HEK293 (cell line): ENCODE measurements around the gene DCAF4.
"Not testable (repeated sequence)": the region's sequence is repeated elsewhere in the genome, so short reads cannot be mapped to it uniquely, and the experiment has no call there.

Source experiments
- CTCF ChIA-PET: fragments of 350-600 bp; formaldehyde crosslinking; extraction: SDS; loops from one replicate; lab custom pipeline; 2021; ENCODE audit warnings: antibody characterized with exemption; lab: Yijun Ruan, JAX
- POLR2A ChIA-PET: fragments of 300-600 bp; formaldehyde crosslinking; extraction: SDS; loops from one replicate; lab custom pipeline; 2020; ENCODE audit warnings: antibody characterized with exemption, inconsistent platforms; lab: Yijun Ruan, JAX
- H3K27ac ChIP-seq: fragments of 200-500 bp; sonication (Bioruptor generic); 2 replicates; pipeline ENCODE4 v1.5.1; 2014; ENCODE audit warnings: low read depth, low read length, control low read depth, inconsistent platforms; ENCODE audit errors: extremely low read depth
- H3K36me3 ChIP-seq, 2 experiments: fragments of 200-500 bp in 1 of 2; sonication (Bioruptor generic) in 1 of 2; 1 replicate in 1 of 2; 2 replicates in 1 of 2; pipeline ENCODE4 v1.5.1; 2014 to 2017; ENCODE audit warnings: inconsistent platforms in 2 of 2, low read length in 2 of 2; ENCODE audit not compliant: control insufficient read depth in 2 of 2, insufficient read depth in 1 of 2
- H3K4me1 ChIP-seq: fragments of 200-500 bp; sonication (Bioruptor generic); 2 replicates; pipeline ENCODE4 v1.5.1; 2014; ENCODE audit warnings: mild to moderate bottlenecking, low read length, inconsistent platforms; ENCODE audit not compliant: control insufficient read depth, insufficient read depth
- H3K4me3 ChIP-seq: 2 replicates; pipeline ENCODE4 v1.5.1; 2011; ENCODE audit warnings: low read depth, mild to moderate bottlenecking, control low read depth, low read length, moderate library complexity
- H3K9me3 ChIP-seq: fragments of 200-500 bp; sonication (Bioruptor generic); 2 replicates; pipeline ENCODE4 v1.5.1; 2014; ENCODE audit warnings: low read depth, low read length, inconsistent platforms; ENCODE audit not compliant: control insufficient read depth, insufficient read depth
- BCL11A ChIP-seq: fragments of 450-650 bp; formaldehyde crosslinking; IDR thresholded peaks from 2 replicates; pipeline ENCODE4 v1.5.1; 2016; ENCODE audit warnings: low read depth, missing biosample characterization, missing genetic modification characterization
- FEZF1 ChIP-seq: fragments of 450-650 bp; formaldehyde crosslinking; IDR thresholded peaks from 2 replicates; pipeline ENCODE4 v1.5.1; 2016; ENCODE audit warnings: missing biosample characterization, missing genetic modification characterization
- GLIS2 ChIP-seq: fragments of 450-650 bp; formaldehyde crosslinking; IDR thresholded peaks from 2 replicates; pipeline ENCODE4 v1.5.1; 2016; ENCODE audit warnings: missing biosample characterization, missing genetic modification characterization
- MYNN ChIP-seq: fragments of 450-650 bp; formaldehyde crosslinking; IDR thresholded peaks from 2 replicates; pipeline ENCODE4 v1.5.1; 2016; ENCODE audit warnings: missing biosample characterization, missing genetic modification characterization, borderline replicate concordance
- YY2 ChIP-seq: fragments of 450-650 bp; formaldehyde crosslinking; IDR thresholded peaks from 2 replicates; pipeline ENCODE4 v1.5.1; 2016; ENCODE audit warnings: missing biosample characterization, missing genetic modification characterization
- ZBTB17 ChIP-seq: fragments of 450-650 bp; formaldehyde crosslinking; IDR thresholded peaks from 2 replicates; pipeline ENCODE4 v1.5.1; 2016; ENCODE audit warnings: missing biosample characterization, missing genetic modification characterization
- ZBTB48 ChIP-seq: fragments of 450-650 bp; formaldehyde crosslinking; IDR thresholded peaks from 2 replicates; pipeline ENCODE4 v1.5.1; 2016; ENCODE audit warnings: missing biosample characterization, missing genetic modification characterization
- ZBTB8A ChIP-seq: fragments of 450-650 bp; formaldehyde crosslinking; IDR thresholded peaks from 2 replicates; pipeline ENCODE4 v1.5.1; 2016; ENCODE audit warnings: missing biosample characterization, missing genetic modification characterization
- ZFP69B ChIP-seq: fragments of 450-650 bp; formaldehyde crosslinking; IDR thresholded peaks from 2 replicates; pipeline ENCODE4 v1.5.1; 2016; ENCODE audit warnings: missing biosample characterization, missing genetic modification characterization
- ZIC2 ChIP-seq: fragments of 450-650 bp; formaldehyde crosslinking; IDR thresholded peaks from 2 replicates; pipeline ENCODE4 v1.5.1; 2016; ENCODE audit warnings: missing biosample characterization, missing genetic modification characterization
- ZNF112 ChIP-seq: fragments of 450-650 bp; formaldehyde crosslinking; IDR thresholded peaks from 2 replicates; pipeline ENCODE4 v1.5.0; 2017; ENCODE audit warnings: missing biosample characterization, missing genetic modification characterization
- ZNF157 ChIP-seq: fragments of 450-650 bp; formaldehyde crosslinking; IDR thresholded peaks from 2 replicates; pipeline ENCODE4 v1.5.1; 2016; ENCODE audit warnings: missing biosample characterization, missing genetic modification characterization
- ZNF18 ChIP-seq: fragments of 450-650 bp; formaldehyde crosslinking; IDR thresholded peaks from 2 replicates; pipeline ENCODE4 v1.5.1; 2016; ENCODE audit warnings: missing biosample characterization, missing genetic modification characterization
- ZNF2 ChIP-seq: fragments of 450-650 bp; formaldehyde crosslinking; IDR thresholded peaks from 2 replicates; pipeline ENCODE4 v1.5.1; 2016; ENCODE audit warnings: missing biosample characterization, missing genetic modification characterization
- ZNF223 ChIP-seq: fragments of 450-650 bp; formaldehyde crosslinking; IDR thresholded peaks from 2 replicates; pipeline ENCODE4 v1.5.1; 2016; ENCODE audit warnings: missing biosample characterization, missing genetic modification characterization
- ZNF24 ChIP-seq: fragments of 450-650 bp; formaldehyde crosslinking; IDR thresholded peaks from 2 replicates; pipeline ENCODE4 v1.5.1; 2016; ENCODE audit warnings: missing biosample characterization, missing genetic modification characterization
- ZNF248 ChIP-seq: fragments of 450-650 bp; formaldehyde crosslinking; IDR thresholded peaks from 2 replicates; pipeline ENCODE4 v1.5.1; 2017; ENCODE audit warnings: missing biosample characterization, missing genetic modification characterization
- ZNF311 ChIP-seq: fragments of 450-650 bp; formaldehyde crosslinking; IDR thresholded peaks from 2 replicates; pipeline ENCODE4 v1.5.1; 2017; ENCODE audit warnings: missing biosample characterization, missing genetic modification characterization, borderline replicate concordance
- ZNF335 ChIP-seq: fragments of 450-650 bp; formaldehyde crosslinking; conservative IDR thresholded peaks from 2 replicates; pipeline ENCODE4 v1.5.1; 2016; ENCODE audit warnings: missing biosample characterization, missing genetic modification characterization
- ZNF394 ChIP-seq: fragments of 450-650 bp; formaldehyde crosslinking; IDR thresholded peaks from 2 replicates; pipeline ENCODE4 v1.5.1; 2016; ENCODE audit warnings: missing biosample characterization, missing genetic modification characterization, mild to moderate bottlenecking, moderate library complexity, borderline replicate concordance
- ZNF548 ChIP-seq: fragments of 450-650 bp; formaldehyde crosslinking; IDR thresholded peaks from 2 replicates; pipeline ENCODE4 v1.5.1; 2016; ENCODE audit warnings: missing biosample characterization, missing genetic modification characterization
- ZNF776 ChIP-seq: fragments of 450-650 bp; formaldehyde crosslinking; IDR thresholded peaks from 2 replicates; pipeline ENCODE4 v1.5.0; 2017; ENCODE audit warnings: missing biosample characterization, missing genetic modification characterization, borderline replicate concordance
- ZNF777 ChIP-seq: fragments of 450-650 bp; formaldehyde crosslinking; IDR thresholded peaks from 2 replicates; pipeline ENCODE4 v1.5.1; 2017; ENCODE audit warnings: missing biosample characterization, missing genetic modification characterization, borderline replicate concordance
- ZNF785 ChIP-seq: fragments of 450-650 bp; formaldehyde crosslinking; IDR thresholded peaks from 2 replicates; pipeline ENCODE4 v1.5.1; 2016; ENCODE audit warnings: missing biosample characterization, missing genetic modification characterization
- ZNF792 ChIP-seq: fragments of 450-650 bp; formaldehyde crosslinking; IDR thresholded peaks from 2 replicates; pipeline ENCODE4 v1.5.1; 2016; ENCODE audit warnings: missing biosample characterization, missing genetic modification characterization
- ZSCAN18 ChIP-seq: fragments of 450-650 bp; formaldehyde crosslinking; IDR thresholded peaks from 2 replicates; pipeline ENCODE4 v1.5.1; 2016; ENCODE audit warnings: missing biosample characterization, missing genetic modification characterization
- ZXDB ChIP-seq: fragments of 450-650 bp; formaldehyde crosslinking; IDR thresholded peaks from 2 replicates; pipeline ENCODE4 v1.5.1; 2016; ENCODE audit warnings: missing biosample characterization, missing genetic modification characterization
- TF ChIP-seq, protein P1 (sequence below): fragments of 450-650 bp; formaldehyde crosslinking; IDR thresholded peaks from 2 replicates; pipeline ENCODE4 v1.5.1; 2017; ENCODE audit warnings: missing biosample characterization, missing genetic modification characterization
- TF ChIP-seq, protein P2 (sequence below): fragments of 450-650 bp; formaldehyde crosslinking; IDR thresholded peaks from 2 replicates; pipeline ENCODE4 v1.5.1; 2017; ENCODE audit warnings: missing biosample characterization, missing genetic modification characterization
- TF ChIP-seq, protein P3 (sequence below): fragments of 450-650 bp; formaldehyde crosslinking; IDR thresholded peaks from 2 replicates; pipeline ENCODE4 v1.5.1; 2017; ENCODE audit warnings: missing biosample characterization, missing genetic modification characterization

The DCAF4 gene

DNA sequence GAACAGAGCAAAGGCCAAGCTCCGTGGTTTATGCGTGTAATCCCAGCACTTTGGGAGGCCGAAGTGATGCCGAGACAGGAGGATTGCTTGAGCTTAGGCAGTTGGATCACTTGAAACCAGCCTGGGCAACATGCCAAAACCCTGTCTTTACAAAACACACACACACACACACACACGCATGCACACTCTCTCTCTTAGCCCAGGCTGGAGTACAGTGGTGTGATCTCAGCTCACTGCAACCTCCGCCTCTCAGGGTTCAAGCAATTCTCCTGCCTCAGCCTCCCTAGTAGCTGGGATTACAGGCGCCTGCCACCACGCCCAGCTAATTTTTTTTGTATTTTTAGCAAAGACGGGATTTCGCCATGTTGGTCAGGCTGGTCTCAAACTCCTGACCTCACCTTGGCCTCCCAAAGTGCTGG, 36.1 kb downstream of the DCAF4 start:
- CTCF ChIA-PET, result interaction anchor here (1.0 to 3.0 kb wide), 2 partner anchors 14 to 97 kb away, joined by 3 to 14 read pairs; no protein-coding TSS in a partner anchor
- POLR2A ChIA-PET, result interaction anchor here (0.7 to 2.2 kb wide), 6 partner anchors 13 to 528 kb away, joined by 3 to 6 read pairs (median 3); partner anchors contain the start of genes DPF3, RBM25 and RIOX1
- not testable (repeated sequence) for H3K27ac ChIP-seq
- TF ChIP-seq ZIC2 (tag by site-specific recombination) (peak; percentile 22; the same call in 1 of the 2 replicates), ZNF394 (tag by site-specific recombination) (peak; percentile 8; the same call in 1 of the 2 replicates), ZSCAN18 (tag by site-specific recombination) (0 out of 2 replicates have a peak, but pooled peaks have one; percentile 44), ZNF248 (tag by site-specific recombination) (peak; percentile 81), ZNF776 (tag by site-specific recombination) (peak; percentile 90; the same call in 1 of the 2 replicates), ZNF112 (tag by site-specific recombination) (0 out of 2 replicates have a peak, but pooled peaks have one; percentile 47), ZNF24 (tag by site-specific recombination) (peak; percentile 64), ZNF157 (tag by site-specific recombination) (peak; percentile 38; the same call in 1 of the 2 replicates), ZNF792 (tag by site-specific recombination) (0 out of 2 replicates have a peak, but pooled peaks have one; percentile 51), ZNF335 (peak; percentile 77), ZNF2 (tag by site-specific recombination) (peak; percentile 55), ZBTB17 (tag by site-specific recombination) (peak; percentile 39), ZBTB48 (tag by site-specific recombination) (peak; percentile 74), ZNF548 (tag by site-specific recombination) (peak; percentile 91; the same call in 1 of the 2 replicates), ZNF18 (peak; percentile 93), ZXDB (tag by site-specific recombination) (peak; percentile 35; the same call in 1 of the 2 replicates), ZFP69B (peak; percentile 64; the same call in 1 of the 2 replicates), BCL11A (tag by site-specific recombination) (0 out of 2 replicates have a peak, but pooled peaks have one; percentile 21), YY2 (tag by site-specific recombination) (peak; percentile 63; the same call in 1 of the 2 replicates), MYNN (tag by site-specific recombination) (peak; percentile 26; the same call in 1 of the 2 replicates), FEZF1 (peak; percentile 44; the same call in 1 of the 2 replicates), ZNF777 (tag by site-specific recombination) (peak; percentile 49; the same call in 1 of the 2 replicates), ZBTB8A (tag by site-specific recombination) (peak; percentile 14; the same call in 1 of the 2 replicates), ZNF223 (tag by site-specific recombination) (0 out of 2 replicates have a peak, but pooled peaks have one; percentile 47), GLIS2 (tag by site-specific recombination) (peak; percentile 28; the same call in 1 of the 2 replicates), ZNF785 (tag by site-specific recombination) (peak; percentile 77; the same call in 1 of the 2 replicates), ZNF311 (tag by site-specific recombination) (0 out of 2 replicates have a peak, but pooled peaks have one; percentile 43)
- TF ChIP-seq, protein P1, sequence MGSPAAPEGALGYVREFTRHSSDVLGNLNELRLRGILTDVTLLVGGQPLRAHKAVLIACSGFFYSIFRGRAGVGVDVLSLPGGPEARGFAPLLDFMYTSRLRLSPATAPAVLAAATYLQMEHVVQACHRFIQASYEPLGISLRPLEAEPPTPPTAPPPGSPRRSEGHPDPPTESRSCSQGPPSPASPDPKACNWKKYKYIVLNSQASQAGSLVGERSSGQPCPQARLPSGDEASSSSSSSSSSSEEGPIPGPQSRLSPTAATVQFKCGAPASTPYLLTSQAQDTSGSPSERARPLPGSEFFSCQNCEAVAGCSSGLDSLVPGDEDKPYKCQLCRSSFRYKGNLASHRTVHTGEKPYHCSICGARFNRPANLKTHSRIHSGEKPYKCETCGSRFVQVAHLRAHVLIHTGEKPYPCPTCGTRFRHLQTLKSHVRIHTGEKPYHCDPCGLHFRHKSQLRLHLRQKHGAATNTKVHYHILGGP (tag by site-specific recombination), result peak; percentile 63; the same call in 1 of the 2 replicates
- TF ChIP-seq, protein P2, sequence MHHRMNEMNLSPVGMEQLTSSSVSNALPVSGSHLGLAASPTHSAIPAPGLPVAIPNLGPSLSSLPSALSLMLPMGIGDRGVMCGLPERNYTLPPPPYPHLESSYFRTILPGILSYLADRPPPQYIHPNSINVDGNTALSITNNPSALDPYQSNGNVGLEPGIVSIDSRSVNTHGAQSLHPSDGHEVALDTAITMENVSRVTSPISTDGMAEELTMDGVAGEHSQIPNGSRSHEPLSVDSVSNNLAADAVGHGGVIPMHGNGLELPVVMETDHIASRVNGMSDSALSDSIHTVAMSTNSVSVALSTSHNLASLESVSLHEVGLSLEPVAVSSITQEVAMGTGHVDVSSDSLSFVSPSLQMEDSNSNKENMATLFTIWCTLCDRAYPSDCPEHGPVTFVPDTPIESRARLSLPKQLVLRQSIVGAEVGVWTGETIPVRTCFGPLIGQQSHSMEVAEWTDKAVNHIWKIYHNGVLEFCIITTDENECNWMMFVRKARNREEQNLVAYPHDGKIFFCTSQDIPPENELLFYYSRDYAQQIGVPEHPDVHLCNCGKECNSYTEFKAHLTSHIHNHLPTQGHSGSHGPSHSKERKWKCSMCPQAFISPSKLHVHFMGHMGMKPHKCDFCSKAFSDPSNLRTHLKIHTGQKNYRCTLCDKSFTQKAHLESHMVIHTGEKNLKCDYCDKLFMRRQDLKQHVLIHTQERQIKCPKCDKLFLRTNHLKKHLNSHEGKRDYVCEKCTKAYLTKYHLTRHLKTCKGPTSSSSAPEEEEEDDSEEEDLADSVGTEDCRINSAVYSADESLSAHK (tag by site-specific recombination), result peak; percentile 95
- TF ChIP-seq, protein P3, sequence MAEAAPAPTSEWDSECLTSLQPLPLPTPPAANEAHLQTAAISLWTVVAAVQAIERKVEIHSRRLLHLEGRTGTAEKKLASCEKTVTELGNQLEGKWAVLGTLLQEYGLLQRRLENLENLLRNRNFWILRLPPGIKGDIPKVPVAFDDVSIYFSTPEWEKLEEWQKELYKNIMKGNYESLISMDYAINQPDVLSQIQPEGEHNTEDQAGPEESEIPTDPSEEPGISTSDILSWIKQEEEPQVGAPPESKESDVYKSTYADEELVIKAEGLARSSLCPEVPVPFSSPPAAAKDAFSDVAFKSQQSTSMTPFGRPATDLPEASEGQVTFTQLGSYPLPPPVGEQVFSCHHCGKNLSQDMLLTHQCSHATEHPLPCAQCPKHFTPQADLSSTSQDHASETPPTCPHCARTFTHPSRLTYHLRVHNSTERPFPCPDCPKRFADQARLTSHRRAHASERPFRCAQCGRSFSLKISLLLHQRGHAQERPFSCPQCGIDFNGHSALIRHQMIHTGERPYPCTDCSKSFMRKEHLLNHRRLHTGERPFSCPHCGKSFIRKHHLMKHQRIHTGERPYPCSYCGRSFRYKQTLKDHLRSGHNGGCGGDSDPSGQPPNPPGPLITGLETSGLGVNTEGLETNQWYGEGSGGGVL (tag by site-specific recombination), result peak; percentile 84

More for the DNA sequence above, 36.1 kb downstream of the DCAF4 start:
- not testable (repeated sequence) for H3K4me1 ChIP-seq, H3K9me3 ChIP-seq, H3K4me3 ChIP-seq
- H3K36me3 ChIP-seq, result peaks cover 4 to 46% of the 10 kb centered on the region in 2 experiments; a peak in 2 of 3 replicates
